ENCODE results near the gene BBS10. TPM values are rescaled to one million over a fixed set of nuclear protein-coding genes. Genes with fewer than 3 reads are reported as not detected.
A peak's percentile ranks its signal among the peaks of the same experiment; 100 is the strongest.

Gene BBS10
- total and polyA plus RNA-seq, 2 of the 13 experiments (the other 11 are each of a cell fraction or from before 2014, with no cell fraction given) = 4.9 to 7.4 TPM

DNA sequence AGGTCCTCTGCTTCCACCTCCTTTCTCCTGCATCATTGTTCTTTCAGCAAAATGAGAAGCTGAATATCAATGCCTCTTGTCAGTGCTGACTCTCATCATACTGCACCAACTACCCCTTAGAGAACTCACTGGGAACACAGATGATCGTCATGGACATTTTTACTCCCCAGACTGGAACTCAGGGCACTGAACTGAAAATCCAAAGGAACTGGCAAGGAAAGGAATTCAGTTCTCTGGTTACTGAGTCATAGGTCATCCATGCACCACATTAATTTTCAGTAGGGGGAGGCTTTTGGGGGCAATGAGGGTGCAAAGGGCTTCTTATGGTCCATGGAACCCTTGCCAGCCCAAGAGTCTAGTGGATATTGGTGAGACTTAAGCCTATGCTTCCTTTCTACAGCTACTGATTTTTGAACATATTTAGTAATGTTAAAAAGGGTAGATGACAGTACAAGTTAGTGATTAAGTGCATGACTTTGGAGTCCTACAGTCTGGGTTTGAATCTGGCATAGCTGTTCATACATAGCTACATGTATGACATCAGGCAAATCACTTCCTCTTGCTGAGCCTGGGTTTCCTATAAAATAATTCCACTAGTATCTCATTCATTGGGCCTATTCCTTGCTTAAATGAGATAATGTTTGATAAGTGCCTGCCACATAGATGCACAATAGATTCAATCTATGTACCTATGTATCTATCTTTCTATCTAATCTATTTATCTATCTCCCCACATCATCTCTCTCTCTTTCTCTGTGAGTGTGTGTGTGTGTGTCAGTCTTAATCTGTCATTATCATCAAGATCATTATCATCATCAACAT is 29.2 kb downstream of the BBS10 start:
- FAIRE-seq (no peak), DNase-seq (ENCODE audit: low spot score) (no peak), ATAC-seq (no peak; the same call in 2 of the 3 replicates)
- H2AFZ ChIP-seq (ENCODE audit: low read length) = no peak overlapping the region
- H3K36me3 ChIP-seq (replicated peaks in 1 of 2; ENCODE audit: control insufficient read depth in 1 of 2, insufficient read depth in 2 of 2, low read length in 2 of 2) = no peaks in the 10 kb centered on the region
- no peak overlapping the region for H3K9ac ChIP-seq (ENCODE audit: insufficient read depth, low read depth, low read length)
- ChIA-PET POLR2A (no interaction called here), CTCF (ENCODE audit: low intra/inter-chr PET ratio, low total read pairs) (no interaction called here)
- no peaks in the 10 kb centered on the region for H3K4me1 ChIP-seq (ENCODE audit: insufficient read depth, low read length)
- intact Hi-C loops (cut with micrococcal nuclease; ENCODE audit: unreplicated experiment) = no loop called here
- H3K9me3 ChIP-seq (ENCODE audit: low read length) = no peaks in the 10 kb centered on the region
- no peak overlapping the region for H3K4me3 ChIP-seq (replicated peaks in 1 of 3; ENCODE audit: insufficient read depth in 1 of 3, low read depth in 2 of 3, low read length in 3 of 3)
- no peaks in the 10 kb centered on the region for H3K79me2 ChIP-seq (ENCODE audit: insufficient read depth, low read length)
- in situ Hi-C loops (cut with HindIII; ENCODE audit: extremely low pct_ligation_motif_present, low pct_unique_long_range_greater_than_20kb) = no loop called here
- H3K27ac ChIP-seq (ENCODE audit: extremely low read length, insufficient read depth, low read length) = no peak overlapping the region
- TF ChIP-seq XBP1 (CRISPR knock-in tag; IDR thresholded peaks at IDR 0.05) = no peak
- TF ChIP-seq TBX2 (CRISPR knock-in tag; IDR thresholded peaks at IDR 0.05; ENCODE audit: borderline replicate concordance) = no peak
- TF ChIP-seq, protein P1, sequence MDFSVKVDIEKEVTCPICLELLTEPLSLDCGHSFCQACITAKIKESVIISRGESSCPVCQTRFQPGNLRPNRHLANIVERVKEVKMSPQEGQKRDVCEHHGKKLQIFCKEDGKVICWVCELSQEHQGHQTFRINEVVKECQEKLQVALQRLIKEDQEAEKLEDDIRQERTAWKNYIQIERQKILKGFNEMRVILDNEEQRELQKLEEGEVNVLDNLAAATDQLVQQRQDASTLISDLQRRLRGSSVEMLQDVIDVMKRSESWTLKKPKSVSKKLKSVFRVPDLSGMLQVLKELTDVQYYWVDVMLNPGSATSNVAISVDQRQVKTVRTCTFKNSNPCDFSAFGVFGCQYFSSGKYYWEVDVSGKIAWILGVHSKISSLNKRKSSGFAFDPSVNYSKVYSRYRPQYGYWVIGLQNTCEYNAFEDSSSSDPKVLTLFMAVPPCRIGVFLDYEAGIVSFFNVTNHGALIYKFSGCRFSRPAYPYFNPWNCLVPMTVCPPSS (IDR thresholded peaks at IDR 0.05) = no peak
- TF ChIP-seq ZNF121 (CRISPR knock-in tag; IDR thresholded peaks at IDR 0.05) = no peak
- no peak for TF ChIP-seq HOXA5 (CRISPR knock-in tag; IDR thresholded peaks at IDR 0.05)
- no peak for TF ChIP-seq ZNF263 (CRISPR knock-in tag; IDR thresholded peaks at IDR 0.05)
- TF ChIP-seq, protein P2, sequence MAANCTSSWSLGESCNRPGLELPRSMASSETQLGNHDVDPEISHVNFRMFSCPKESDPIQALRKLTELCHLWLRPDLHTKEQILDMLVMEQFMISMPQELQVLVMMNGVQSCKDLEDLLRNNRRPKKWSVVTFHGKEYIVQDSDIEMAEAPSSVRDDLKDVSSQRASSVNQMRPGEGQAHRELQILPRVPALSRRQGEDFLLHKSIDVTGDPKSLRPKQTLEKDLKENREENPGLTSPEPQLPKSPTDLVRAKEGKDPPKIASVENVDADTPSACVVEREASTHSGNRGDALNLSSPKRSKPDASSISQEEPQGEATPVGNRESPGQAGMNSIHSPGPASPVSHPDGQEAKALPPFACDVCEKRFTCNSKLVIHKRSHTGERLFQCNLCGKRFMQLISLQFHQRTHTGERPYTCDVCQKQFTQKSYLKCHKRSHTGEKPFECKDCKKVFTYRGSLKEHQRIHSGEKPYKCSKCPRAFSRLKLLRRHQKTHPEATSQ (CRISPR knock-in tag; IDR thresholded peaks at IDR 0.05; ENCODE audit: borderline replicate concordance) = no peak
- TF ChIP-seq, protein P3, sequence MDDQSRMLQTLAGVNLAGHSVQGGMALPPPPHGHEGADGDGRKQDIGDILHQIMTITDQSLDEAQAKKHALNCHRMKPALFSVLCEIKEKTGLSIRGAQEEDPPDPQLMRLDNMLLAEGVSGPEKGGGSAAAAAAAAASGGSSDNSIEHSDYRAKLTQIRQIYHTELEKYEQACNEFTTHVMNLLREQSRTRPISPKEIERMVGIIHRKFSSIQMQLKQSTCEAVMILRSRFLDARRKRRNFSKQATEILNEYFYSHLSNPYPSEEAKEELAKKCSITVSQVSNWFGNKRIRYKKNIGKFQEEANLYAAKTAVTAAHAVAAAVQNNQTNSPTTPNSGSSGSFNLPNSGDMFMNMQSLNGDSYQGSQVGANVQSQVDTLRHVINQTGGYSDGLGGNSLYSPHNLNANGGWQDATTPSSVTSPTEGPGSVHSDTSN (CRISPR knock-in tag; IDR thresholded peaks at IDR 0.05; ENCODE audit: borderline replicate concordance) = no peak
- H4K20me1 ChIP-seq (ENCODE audit: insufficient read depth, low read length) = no peaks in the 10 kb centered on the region
- WGBS (ENCODE audit: low lambda C conversion rate) = 44% methylated on average over 1 of the region's 1 CpG
- H3K4me2 ChIP-seq (ENCODE audit: low read depth, low read length) = peak overlapping the region; percentile 45; the same call in 1 of the 2 replicates
- H3K27me3 ChIP-seq (ENCODE audit: control insufficient read depth in 1 of 2, insufficient read depth in 2 of 2, low read length in 2 of 2) = peaks cover 0 to 4% of the 10 kb centered on the region in 2 experiments; a peak in 1 of 5 replicates
- BruUV-seq (replicated peaks) = no TSS peak

Data from HepG2 (cell line).